ENCODE measurements around the gene SLC35A2.

Gene SLC35A2

GRCh38 chrX:48927736-48928382 lies 16.4 kb upstream of the SLC35A2 start:
- no peak for DNase-seq (ENCODE audit: low read depth in 2 of 2)

GRCh38 chrX:48927123-48927522 lies 15.7 kb upstream of the SLC35A2 start:
- DNase-seq (ENCODE audit: low read depth in 2 of 2), result no peak

- DNase-seq (ENCODE audit: low read depth in 2 of 2), result no peak
Observed at GRCh38 chrX:48924270-48924669, 12.8 kb upstream of the SLC35A2 start.

- DNase-seq (ENCODE audit: low read depth in 2 of 2), result no peak
Observed at GRCh38 chrX:48923771-48924170, 12.3 kb upstream of the SLC35A2 start.

GRCh38 chrX:48920718-48921104 lies 9.3 kb upstream of the SLC35A2 start:
- DNase-seq (ENCODE audit: low read depth in 2 of 2), result no peak

- DNase-seq (ENCODE audit: low read depth in 2 of 2), result no peak
Observed at GRCh38 chrX:48919947-48920717, 8.7 kb upstream of the SLC35A2 start.

GRCh38 chrX:48919360-48919841 lies 8.0 kb upstream of the SLC35A2 start:
- DNase-seq (ENCODE audit: low read depth in 2 of 2), result no peak

GRCh38 chrX:48918643-48919340 lies 7.3 kb upstream of the SLC35A2 start, which contains the start of gene PIM2:
Gene PIM2 (minus strand): TSS chrX:48919024. CDS start chrX:48918834, 190 bp downstream.
- peak; percentile 71 to 83 for DNase-seq (ENCODE audit: low read depth in 2 of 2)

GRCh38 chrX:48918301-48918642 lies 6.8 kb upstream of the SLC35A2 start:
- DNase-seq (ENCODE audit: low read depth in 2 of 2), result no peak

- peak; percentile 64 to 74 for DNase-seq (ENCODE audit: low read depth in 2 of 2)
Observed at GRCh38 chrX:48917139-48918001, 5.9 kb upstream of the SLC35A2 start.

GRCh38 chrX:48914593-48915493 lies 3.4 kb upstream of the SLC35A2 start:
- no peak for DNase-seq (ENCODE audit: low read depth in 2 of 2)

GRCh38 chrX:48913605-48914366 lies 2.3 kb upstream of the SLC35A2 start:
- no peak for DNase-seq (ENCODE audit: low read depth in 2 of 2)

- DNase-seq (ENCODE audit: low read depth in 2 of 2), result no peak
Observed at GRCh38 chrX:48910926-48911411, 477 bp downstream of the SLC35A2 start.

GRCh38 chrX:48909703-48910294 lies 1.6 kb downstream of the SLC35A2 start:
- no peak for DNase-seq (ENCODE audit: low read depth in 2 of 2)

- DNase-seq (ENCODE audit: low read depth in 2 of 2), result no peak
Observed at GRCh38 chrX:48908600-48908999, 2.8 kb downstream of the SLC35A2 start.

- no peak for DNase-seq (ENCODE audit: low read depth in 2 of 2)
Observed at GRCh38 chrX:48905090-48905790, 6.2 kb downstream of the SLC35A2 start.

GRCh38 chrX:48904626-48905025 lies 6.8 kb downstream of the SLC35A2 start:
- DNase-seq (ENCODE audit: low read depth in 2 of 2), result no peak

- DNase-seq (ENCODE audit: low read depth in 2 of 2), result no peak
Observed at GRCh38 chrX:48904180-48904579, 7.3 kb downstream of the SLC35A2 start.

GRCh38 chrX:48903290-48903689 lies 8.2 kb downstream of the SLC35A2 start:
- no peak for DNase-seq (ENCODE audit: low read depth in 2 of 2)
